Measurements from ENCODE around the gene PANK3. TPM values are rescaled to one million over a fixed set of nuclear protein-coding genes. Genes with fewer than 3 reads are reported as not detected.

The PANK3 gene
- total and polyA plus RNA-seq, 2 donors (not counting 1 experiment from before 2014, with no cell fraction given): 26.9 to 41.5 TPM

GRCh38 chr5:168612996-168613395 is 33.8 kb upstream of the PANK3 start:
- Histone ChIP-seq H3K9ac (ENCODE audit: insufficient read depth, low read length) (no peak overlapping the region), H3K4me3 (replicated peaks in 1 of 4; ENCODE audit: control extremely low read depth in 1 of 4, insufficient read depth in 1 of 4, low read depth in 3 of 4, low read length in 4 of 4) (no peak overlapping the region), H3K79me2 (ENCODE audit: control insufficient read depth, insufficient read depth, low read length) (no peaks in the 10 kb centered on the region), H3K4me2 (ENCODE audit: extremely low read depth, insufficient read depth, low read length) (no peak overlapping the region), H3K9me3 (ENCODE audit: control insufficient read depth, insufficient read depth, low read depth, low read length) (no peaks in the 10 kb centered on the region), H2AFZ (ENCODE audit: low read length) (no peak overlapping the region), H3K36me3 (ENCODE audit: control insufficient read depth, insufficient read depth, low read length) (no peaks in the 10 kb centered on the region), H3K4me1 (ENCODE audit: control insufficient read depth, extremely low read depth, insufficient read depth, low read length) (no peaks in the 10 kb centered on the region), H4K20me1 (ENCODE audit: control insufficient read depth, extremely low read depth, insufficient read depth, low read length) (no peaks in the 10 kb centered on the region), H3K27ac (ENCODE audit: insufficient read depth, low read length) (no peak overlapping the region), H3K27me3 (ENCODE audit: control insufficient read depth, insufficient read depth, low read length) (no peaks in the 10 kb centered on the region)
- TF ChIP-seq, protein P1, sequence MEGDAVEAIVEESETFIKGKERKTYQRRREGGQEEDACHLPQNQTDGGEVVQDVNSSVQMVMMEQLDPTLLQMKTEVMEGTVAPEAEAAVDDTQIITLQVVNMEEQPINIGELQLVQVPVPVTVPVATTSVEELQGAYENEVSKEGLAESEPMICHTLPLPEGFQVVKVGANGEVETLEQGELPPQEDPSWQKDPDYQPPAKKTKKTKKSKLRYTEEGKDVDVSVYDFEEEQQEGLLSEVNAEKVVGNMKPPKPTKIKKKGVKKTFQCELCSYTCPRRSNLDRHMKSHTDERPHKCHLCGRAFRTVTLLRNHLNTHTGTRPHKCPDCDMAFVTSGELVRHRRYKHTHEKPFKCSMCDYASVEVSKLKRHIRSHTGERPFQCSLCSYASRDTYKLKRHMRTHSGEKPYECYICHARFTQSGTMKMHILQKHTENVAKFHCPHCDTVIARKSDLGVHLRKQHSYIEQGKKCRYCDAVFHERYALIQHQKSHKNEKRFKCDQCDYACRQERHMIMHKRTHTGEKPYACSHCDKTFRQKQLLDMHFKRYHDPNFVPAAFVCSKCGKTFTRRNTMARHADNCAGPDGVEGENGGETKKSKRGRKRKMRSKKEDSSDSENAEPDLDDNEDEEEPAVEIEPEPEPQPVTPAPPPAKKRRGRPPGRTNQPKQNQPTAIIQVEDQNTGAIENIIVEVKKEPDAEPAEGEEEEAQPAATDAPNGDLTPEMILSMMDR (conservative IDR thresholded peaks at IDR 0.05 in 1 of 2, IDR thresholded peaks at IDR 0.05 in 1 of 2; ENCODE audit: low read depth in 1 of 2, low read length in 2 of 2): no peak
- no peak for TF ChIP-seq EZH2 (IDR thresholded peaks at IDR 0.05; ENCODE audit: low read length, missing control alignments)
- DNase-seq (ENCODE audit: low read depth in 2 of 2): no peak

DNA sequence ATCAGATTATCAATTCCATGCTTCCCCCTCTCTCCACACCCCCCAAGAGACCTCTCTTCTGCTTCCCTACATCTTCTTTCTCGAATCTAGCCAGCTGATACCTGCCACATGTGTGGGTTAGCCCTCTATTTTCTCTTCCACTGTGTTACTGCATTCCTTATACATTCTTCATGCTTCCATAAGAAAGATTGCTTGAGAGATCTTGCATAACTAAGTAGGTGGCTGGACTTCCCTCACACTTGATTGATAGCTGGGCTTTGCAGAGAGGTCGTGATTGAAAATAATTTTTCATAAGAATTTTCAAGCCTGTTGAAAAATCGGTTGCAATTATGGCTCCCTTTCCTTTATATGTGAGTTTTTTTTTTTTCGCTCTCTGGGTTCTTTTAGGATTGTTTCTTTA is 33.0 kb upstream of the PANK3 start:
- H3K4me1 ChIP-seq (ENCODE audit: control insufficient read depth, extremely low read depth, insufficient read depth, low read length): no peaks in the 10 kb centered on the region
- H3K4me3 ChIP-seq (replicated peaks in 1 of 4; ENCODE audit: control extremely low read depth in 1 of 4, insufficient read depth in 1 of 4, low read depth in 3 of 4, low read length in 4 of 4): no peak overlapping the region
- H3K4me2 ChIP-seq (ENCODE audit: extremely low read depth, insufficient read depth, low read length): no peak overlapping the region
- no peaks in the 10 kb centered on the region for H3K27me3 ChIP-seq (ENCODE audit: control insufficient read depth, insufficient read depth, low read length)
- no peaks in the 10 kb centered on the region for H3K36me3 ChIP-seq (ENCODE audit: control insufficient read depth, insufficient read depth, low read length)
- no peaks in the 10 kb centered on the region for H3K79me2 ChIP-seq (ENCODE audit: control insufficient read depth, insufficient read depth, low read length)
- H3K9me3 ChIP-seq (ENCODE audit: control insufficient read depth, insufficient read depth, low read depth, low read length): no peaks in the 10 kb centered on the region
- no peaks in the 10 kb centered on the region for H4K20me1 ChIP-seq (ENCODE audit: control insufficient read depth, extremely low read depth, insufficient read depth, low read length)
- H2AFZ ChIP-seq (ENCODE audit: low read length): no peak overlapping the region
- no peak for TF ChIP-seq EZH2 (IDR thresholded peaks at IDR 0.05; ENCODE audit: low read length, missing control alignments)
- TF ChIP-seq, protein P1 (conservative IDR thresholded peaks at IDR 0.05 in 1 of 2, IDR thresholded peaks at IDR 0.05 in 1 of 2; ENCODE audit: low read depth in 1 of 2, low read length in 2 of 2): no peak
- peak in 1 of 2 donors; percentile 54 for DNase-seq (ENCODE audit: low read depth in 2 of 2)
- H3K27ac ChIP-seq (ENCODE audit: insufficient read depth, low read length): no peak overlapping the region
- no peak overlapping the region for H3K9ac ChIP-seq (ENCODE audit: insufficient read depth, low read length)

DNA sequence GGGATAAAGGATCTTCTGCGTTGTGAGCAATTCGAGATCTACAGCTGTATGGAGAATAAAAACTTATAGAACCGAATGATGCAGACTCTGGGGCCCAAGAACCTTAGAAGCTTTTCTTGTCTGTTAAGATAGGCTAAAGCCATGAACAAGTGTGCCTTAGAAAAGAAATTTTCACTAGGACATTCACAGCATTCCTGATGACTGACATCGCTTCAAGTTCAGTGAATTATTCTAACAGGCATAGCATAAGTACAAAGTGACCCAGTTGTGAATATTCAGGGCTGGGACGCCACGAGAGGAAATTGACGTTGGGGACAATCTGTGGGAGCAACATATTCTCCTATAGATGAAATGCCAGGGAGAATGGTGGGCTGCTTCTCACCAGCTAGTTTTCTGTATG is 32.0 kb upstream of the PANK3 start:
- Histone ChIP-seq H3K9me3 (ENCODE audit: control insufficient read depth, insufficient read depth, low read depth, low read length) (no peaks in the 10 kb centered on the region), H2AFZ (ENCODE audit: low read length) (no peak overlapping the region), H4K20me1 (ENCODE audit: control insufficient read depth, extremely low read depth, insufficient read depth, low read length) (no peaks in the 10 kb centered on the region), H3K4me2 (ENCODE audit: extremely low read depth, insufficient read depth, low read length) (no peak overlapping the region), H3K27me3 (ENCODE audit: control insufficient read depth, insufficient read depth, low read length) (no peaks in the 10 kb centered on the region), H3K9ac (ENCODE audit: insufficient read depth, low read length) (no peak overlapping the region), H3K27ac (ENCODE audit: insufficient read depth, low read length) (no peak overlapping the region), H3K36me3 (ENCODE audit: control insufficient read depth, insufficient read depth, low read length) (no peaks in the 10 kb centered on the region), H3K4me1 (ENCODE audit: control insufficient read depth, extremely low read depth, insufficient read depth, low read length) (no peaks in the 10 kb centered on the region), H3K79me2 (ENCODE audit: control insufficient read depth, insufficient read depth, low read length) (no peaks in the 10 kb centered on the region), H3K4me3 (replicated peaks in 1 of 4; ENCODE audit: control extremely low read depth in 1 of 4, insufficient read depth in 1 of 4, low read depth in 3 of 4, low read length in 4 of 4) (no peak overlapping the region)
- peak in 1 of 2 donors; percentile 52 for DNase-seq (ENCODE audit: low read depth in 2 of 2)
- TF ChIP-seq EZH2 (IDR thresholded peaks at IDR 0.05; ENCODE audit: low read length, missing control alignments): no peak
- TF ChIP-seq, protein P1 (conservative IDR thresholded peaks at IDR 0.05 in 1 of 2, IDR thresholded peaks at IDR 0.05 in 1 of 2; ENCODE audit: low read depth in 1 of 2, low read length in 2 of 2): no peak

All from fibroblast of lung (primary cell).